ENCODE data around the gene HOXD4. TPM values are rescaled to one million over a fixed set of nuclear protein-coding genes. Genes with fewer than 3 reads are reported as not detected.

Gene HOXD4
- total RNA-seq, 1 donor = 1.1 TPM

DNA sequence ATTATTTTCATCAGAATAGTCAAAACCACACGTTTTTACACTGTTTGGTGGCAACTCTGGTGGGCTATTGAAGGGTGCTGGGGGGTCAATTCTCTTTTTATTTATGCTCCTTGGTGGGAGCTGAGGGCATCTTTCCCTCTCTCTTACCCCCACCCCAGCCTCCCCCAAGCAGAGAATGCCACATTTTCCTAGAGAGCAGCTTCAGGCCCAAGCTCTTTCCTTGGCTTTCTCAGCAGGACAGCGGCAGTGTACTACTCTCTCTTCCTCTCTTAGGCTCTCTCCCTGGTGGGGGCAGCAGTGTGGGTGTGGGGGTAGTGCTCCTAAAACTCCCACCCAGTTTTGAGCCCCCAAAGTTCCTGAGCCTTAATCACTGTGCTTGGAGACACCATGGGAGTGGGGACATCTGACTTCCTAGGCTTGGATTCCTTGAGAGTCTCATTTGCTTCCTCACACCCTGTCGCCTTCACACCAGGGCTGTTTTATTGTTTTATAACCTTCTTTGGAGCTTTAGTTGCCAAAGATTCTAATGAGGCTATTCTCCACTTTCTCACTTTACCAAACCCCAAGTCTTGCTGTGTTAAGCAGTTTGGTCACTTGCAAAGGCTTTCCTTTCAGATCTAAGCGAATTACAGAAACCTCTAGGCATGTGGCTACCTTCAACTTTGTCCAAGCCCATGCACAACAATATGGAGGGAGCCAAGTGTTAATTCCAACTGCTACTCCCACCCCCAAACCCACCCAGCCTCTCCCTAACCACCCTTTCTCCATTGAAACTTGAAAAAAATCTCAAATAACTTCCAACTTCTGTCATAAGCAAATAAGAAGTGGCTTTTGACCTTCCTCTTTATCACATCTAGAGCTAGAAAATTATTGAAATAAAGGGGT is 6.0 kb upstream of the HOXD4 start:
- no peak for TF ChIP-seq CTCF (IDR thresholded peaks at IDR 0.05; ENCODE audit: insufficient read depth, low read length)
- H3K4me3 ChIP-seq (ENCODE audit: low read depth, low read length) = no peak overlapping the region
- no peak for DNase-seq (ENCODE audit: low read depth)

- no peak for DNase-seq (ENCODE audit: low read depth)
- TF ChIP-seq CTCF (IDR thresholded peaks at IDR 0.05; ENCODE audit: insufficient read depth, low read length) = no peak
- H3K4me3 ChIP-seq (ENCODE audit: low read depth, low read length) = no peak overlapping the region
Observed at GRCh38 chr2:176146101-176146500, 5.2 kb upstream of the HOXD4 start.

DNA sequence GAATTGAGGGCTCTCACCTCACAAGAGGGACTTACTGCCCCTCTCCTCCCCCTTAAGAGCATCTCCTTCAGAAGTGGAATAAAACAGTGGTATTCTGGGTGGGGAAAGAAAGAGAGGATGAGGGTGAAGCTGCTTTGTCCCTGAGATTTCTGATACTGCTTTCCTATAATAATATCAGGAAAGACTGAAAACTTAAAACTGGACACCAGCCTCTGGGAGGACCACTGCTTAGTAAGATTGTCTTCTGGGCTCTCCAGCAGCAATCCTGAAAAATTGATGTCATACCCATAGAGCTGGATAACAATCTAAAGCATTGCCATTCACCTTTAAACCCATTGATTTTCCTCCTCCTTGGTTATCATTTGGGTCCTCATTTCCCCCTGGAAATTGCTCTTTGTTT is 4.7 kb upstream of the HOXD4 start:
- TF ChIP-seq CTCF (IDR thresholded peaks at IDR 0.05; ENCODE audit: insufficient read depth, low read length) = no peak
- no peak overlapping the region for H3K4me3 ChIP-seq (ENCODE audit: low read depth, low read length)
- no peak for DNase-seq (ENCODE audit: low read depth)

GRCh38 chr2:176147210-176147799 is 4.0 kb upstream of the HOXD4 start:
- no peak overlapping the region for H3K4me3 ChIP-seq (ENCODE audit: low read depth, low read length)
- no peak for TF ChIP-seq CTCF (IDR thresholded peaks at IDR 0.05; ENCODE audit: insufficient read depth, low read length)
- no peak for DNase-seq (ENCODE audit: low read depth)

DNA sequence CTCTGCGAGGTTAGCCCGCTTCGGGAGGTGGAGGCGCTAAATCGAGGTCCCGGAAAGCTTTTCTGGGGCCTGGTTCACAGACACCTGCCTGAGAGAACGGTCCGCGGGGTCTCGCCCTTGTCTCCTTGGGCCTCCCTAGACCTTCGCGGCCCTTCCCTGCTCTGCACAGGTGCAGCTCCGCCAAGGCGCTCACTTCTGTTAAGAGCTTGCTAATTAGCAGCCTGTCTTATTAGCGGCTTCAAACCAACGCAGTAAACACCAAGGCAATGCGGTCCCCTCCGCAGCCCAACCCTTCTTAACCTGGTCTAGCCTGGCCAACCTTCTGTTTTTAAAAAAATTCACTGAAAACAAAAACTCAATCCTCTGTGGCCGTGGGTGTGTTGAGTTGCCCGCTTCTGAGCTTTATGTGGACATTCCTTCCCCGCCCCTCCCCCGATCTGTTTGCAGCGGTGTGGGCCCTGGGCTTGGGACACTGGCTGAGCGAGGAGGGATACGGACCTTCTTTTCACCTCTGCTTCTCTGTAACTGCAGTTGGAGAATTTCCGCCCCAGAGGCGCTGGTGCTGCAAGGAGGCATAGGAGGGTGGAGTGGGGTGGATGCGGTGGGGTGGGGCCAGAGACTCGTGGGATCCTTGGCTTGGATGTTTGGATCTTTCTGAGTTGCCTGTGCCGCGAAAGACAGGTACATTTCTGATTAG is 3.4 kb upstream of the HOXD4 start:
- TF ChIP-seq CTCF (IDR thresholded peaks at IDR 0.05; ENCODE audit: insufficient read depth, low read length) = no peak
- no peak for DNase-seq (ENCODE audit: low read depth)

GRCh38 chr2:176148751-176149421 is 2.5 kb upstream of the HOXD4 start:
- DNase-seq (ENCODE audit: low read depth) = no peak
- TF ChIP-seq CTCF (IDR thresholded peaks at IDR 0.05; ENCODE audit: insufficient read depth, low read length) = no peak
- H3K4me3 ChIP-seq (ENCODE audit: low read depth, low read length) = no peak overlapping the region

More for the DNA sequence above, 3.4 kb upstream of the HOXD4 start:
- no peak overlapping the region for H3K4me3 ChIP-seq (ENCODE audit: low read depth, low read length)
